WTC11 (cell line): Measurements from ENCODE around the gene DTD1. TPM values are rescaled to one million over a fixed set of nuclear protein-coding genes. Genes with fewer than 3 reads are reported as not detected.

Experiments used
- ATAC-seq: fragments of 200-7000 bp; cut with Tn5 transposase; 2 replicates; pipeline ENCODE4 v1.10.0; 2021; ENCODE audit warnings: mild to moderate bottlenecking, moderate library complexity
- CTCF ChIA-PET: fragments of 300-600 bp; sonication (Branson Sonifier 250); formaldehyde crosslinking; loops from one replicate; lab custom pipeline; 2021; ENCODE audit warnings: antibody characterized with exemption; lab: Charles Lee
- POLR2A ChIA-PET: fragments of 350-600 bp; sonication (Branson Sonifier 250); formaldehyde crosslinking; loops from one replicate; lab custom pipeline; 2021; ENCODE audit warnings: antibody characterized with exemption; lab: Charles Lee
- DNase-seq: peaks from one replicate; pipeline ENCODE4 v3.0.0; 2021; ENCODE audit warnings: low spot score
- H3K27ac Mint-ChIP-seq: 2 replicates; pipeline ENCODE4 v1.8.0; 2021; ENCODE audit warnings: mixed read lengths
- H3K27me3 Mint-ChIP-seq: 2 replicates; pipeline ENCODE4 v1.8.0; 2021; ENCODE audit warnings: low read depth, mild to moderate bottlenecking, moderate library complexity, mixed read lengths
- H3K36me3 Mint-ChIP-seq: 2 replicates; pipeline ENCODE4 v1.8.0; 2021; ENCODE audit warnings: mixed read lengths
- H3K4me1 Mint-ChIP-seq: 2 replicates; pipeline ENCODE4 v1.8.0; 2022; ENCODE audit warnings: mixed read lengths
- H3K4me3 Mint-ChIP-seq: 2 replicates; pipeline ENCODE4 v1.8.0; 2021; ENCODE audit warnings: mild to moderate bottlenecking, moderate library complexity, mixed read lengths
- H3K9me3 Mint-ChIP-seq: 2 replicates; pipeline ENCODE4 v1.8.0; 2021; ENCODE audit warnings: mixed read lengths
- AFF4 ChIP-seq: sonication (generic); formaldehyde crosslinking; IDR thresholded peaks from 2 replicates; pipeline ENCODE4 v1.8.1; 2023; ENCODE audit warnings: mild to moderate bottlenecking, missing genetic modification reagents, borderline replicate concordance
- ATF2 ChIP-seq: sonication (generic); formaldehyde crosslinking; IDR thresholded peaks from 2 replicates; pipeline ENCODE4 v1.8.1; 2022; ENCODE audit warnings: low read depth, missing genetic modification reagents, borderline replicate concordance
- CREB1 ChIP-seq: sonication (generic); formaldehyde crosslinking; IDR thresholded peaks from 2 replicates; pipeline ENCODE4 v1.8.0; 2023; ENCODE audit warnings: mild to moderate bottlenecking, missing genetic modification reagents
- FOXJ3 ChIP-seq: sonication (generic); formaldehyde crosslinking; IDR thresholded peaks from 2 replicates; pipeline ENCODE4 v1.9.0; 2021; ENCODE audit warnings: missing genetic modification reagents, mild to moderate bottlenecking, borderline replicate concordance
- HMGA2 ChIP-seq: fragments of 250-450 bp; sonication (Bioruptor Pico); IDR thresholded peaks from 2 replicates; pipeline ENCODE4 v1.4.0; 2021; ENCODE audit warnings: mild to moderate bottlenecking, moderate library complexity
- KAT7 ChIP-seq: sonication (generic); formaldehyde crosslinking; IDR thresholded peaks from 2 replicates; pipeline ENCODE4 v1.8.1; 2023; ENCODE audit warnings: missing genetic modification reagents, mild to moderate bottlenecking, borderline replicate concordance
- NR1H2 ChIP-seq: sonication (generic); formaldehyde crosslinking; IDR thresholded peaks from 2 replicates; pipeline ENCODE4 v1.9.0; 2021; ENCODE audit warnings: mild to moderate bottlenecking, moderate library complexity, missing genetic modification reagents
- NR3C1 ChIP-seq: sonication (generic); formaldehyde crosslinking; conservative IDR thresholded peaks from 2 replicates; pipeline ENCODE4 v1.8.1; 2023; ENCODE audit warnings: low read depth, mild to moderate bottlenecking, missing genetic modification reagents
- SMAD3 ChIP-seq: sonication (generic); formaldehyde crosslinking; IDR thresholded peaks from 2 replicates; pipeline ENCODE4 v1.8.0; 2022; ENCODE audit warnings: missing genetic modification reagents, mild to moderate bottlenecking, borderline replicate concordance
- SOX15 ChIP-seq: fragments of 250-450 bp; sonication (Bioruptor Pico); IDR thresholded peaks from 2 replicates; pipeline ENCODE4 v1.9.0; 2021; ENCODE audit warnings: mild to moderate bottlenecking
- ZNF219 ChIP-seq: sonication (generic); formaldehyde crosslinking; IDR thresholded peaks from 2 replicates; pipeline ENCODE4 v1.8.0; 2023; ENCODE audit warnings: missing genetic modification reagents, mild to moderate bottlenecking, borderline replicate concordance
- ZNF416 ChIP-seq: fragments of 250-450 bp; sonication (Bioruptor Pico); IDR thresholded peaks from 2 replicates; pipeline ENCODE4 v1.9.0; 2021; ENCODE audit warnings: mild to moderate bottlenecking, inconsistent platforms
- ZNF423 ChIP-seq: fragments of 250-450 bp; sonication (Bioruptor Pico); IDR thresholded peaks from 2 replicates; pipeline ENCODE4 v2.1.2; 2022; ENCODE audit warnings: mild to moderate bottlenecking, moderate library complexity
- ZNF512 ChIP-seq: sonication (generic); formaldehyde crosslinking; IDR thresholded peaks from 2 replicates; pipeline ENCODE4 v1.8.1; 2022; ENCODE audit warnings: missing genetic modification reagents, borderline replicate concordance
- ZNF671 ChIP-seq: fragments of 250-450 bp; sonication (Bioruptor Pico); IDR thresholded peaks from 2 replicates; pipeline ENCODE4 v1.8.0; 2021; ENCODE audit warnings: mild to moderate bottlenecking
- total RNA-seq: library from RNA; stranded (reverse); gene quantifications from 3 replicates; pipeline ENCODE4 v1.2.3, GENCODE V29; 2021
- TF ChIP-seq, protein P1 (sequence below): sonication (generic); formaldehyde crosslinking; IDR thresholded peaks from 2 replicates; pipeline ENCODE4 v1.8.1; 2022; ENCODE audit warnings: mild to moderate bottlenecking, moderate library complexity, missing genetic modification reagents
- TF ChIP-seq, protein P2 (sequence below): sonication (generic); formaldehyde crosslinking; IDR thresholded peaks from 2 replicates; pipeline ENCODE4 v1.8.0; 2023; ENCODE audit warnings: missing genetic modification reagents, mild to moderate bottlenecking, borderline replicate concordance

The DTD1 gene
- total RNA-seq, 1 experiment from 2014 or later = 71.1 TPM

DNA sequence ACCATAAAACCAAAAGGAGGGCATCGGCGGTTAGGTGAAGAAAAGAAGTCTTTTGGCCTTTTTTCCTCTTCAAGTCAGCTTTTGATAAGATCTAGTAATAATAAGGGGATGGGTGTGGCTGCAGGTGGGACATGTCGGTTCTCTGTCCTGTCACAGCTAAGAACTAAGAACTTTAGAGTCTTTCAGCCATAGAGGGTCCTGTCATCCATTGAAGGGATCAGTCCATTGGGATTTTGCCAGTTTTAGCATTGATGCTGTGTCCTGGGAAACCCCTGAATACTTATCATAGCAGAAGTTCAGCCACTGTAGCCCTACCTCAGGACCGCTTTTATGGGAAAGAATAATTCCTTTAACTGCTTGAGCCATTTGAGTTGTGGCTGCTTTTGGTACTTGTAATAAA lies 207.5 kb downstream of the DTD1 start:
- Mint-ChIP-seq H3K27me3 (peaks cover 37% of the 10 kb centered on the region), H3K9me3 (peaks cover 25% of the 10 kb centered on the region), H3K4me1 (peaks cover 3% of the 10 kb centered on the region; the same call in 1 of the 2 replicates), H3K4me3 (peak overlapping the region; percentile 85; the same call in 1 of the 2 replicates), H3K27ac (no peak overlapping the region)
- CTCF ChIA-PET = no interaction called here
- no peak for ATAC-seq
- POLR2A ChIA-PET = no interaction called here
- TF ChIP-seq NR3C1 = no peak
- TF ChIP-seq ZNF423 = no peak
- TF ChIP-seq AFF4 (CRISPR knock-in tag) = no peak
- no peak for TF ChIP-seq NR1H2
- no peak for TF ChIP-seq ZNF219 (CRISPR knock-in tag)
- no peak for TF ChIP-seq FOXJ3 (CRISPR knock-in tag)
- no peak for TF ChIP-seq SOX15 (CRISPR knock-in tag)
- TF ChIP-seq, all 79 proteins: peak for 0
- H3K36me3 Mint-ChIP-seq = no peaks in the 10 kb centered on the region
- no peak for DNase-seq

- CTCF ChIA-PET = no interaction called here
- Mint-ChIP-seq H3K27me3 (peaks cover 27% of the 10 kb centered on the region), H3K9me3 (peaks cover 25% of the 10 kb centered on the region), H3K27ac (no peak overlapping the region), H3K4me3 (no peak overlapping the region), H3K4me1 (peaks cover 3% of the 10 kb centered on the region; the same call in 1 of the 2 replicates), H3K36me3 (no peaks in the 10 kb centered on the region)
- POLR2A ChIA-PET = no interaction called here
- ATAC-seq (no peak), DNase-seq (no peak)
- TF ChIP-seq CREB1 (CRISPR knock-in tag) (no peak), KAT7 (CRISPR knock-in tag) (no peak), ATF2 (CRISPR knock-in tag) (no peak), ZNF671 (no peak), AFF4 (CRISPR knock-in tag) (no peak), ZNF416 (CRISPR knock-in tag) (no peak), ZNF512 (no peak), SMAD3 (CRISPR knock-in tag) (no peak), HMGA2 (CRISPR knock-in tag) (no peak)
- TF ChIP-seq, protein P1, sequence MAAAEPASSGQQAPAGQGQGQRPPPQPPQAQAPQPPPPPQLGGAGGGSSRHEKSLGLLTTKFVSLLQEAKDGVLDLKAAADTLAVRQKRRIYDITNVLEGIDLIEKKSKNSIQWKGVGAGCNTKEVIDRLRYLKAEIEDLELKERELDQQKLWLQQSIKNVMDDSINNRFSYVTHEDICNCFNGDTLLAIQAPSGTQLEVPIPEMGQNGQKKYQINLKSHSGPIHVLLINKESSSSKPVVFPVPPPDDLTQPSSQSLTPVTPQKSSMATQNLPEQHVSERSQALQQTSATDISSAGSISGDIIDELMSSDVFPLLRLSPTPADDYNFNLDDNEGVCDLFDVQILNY (CRISPR knock-in tag) = no peak
- TF ChIP-seq, protein P2, sequence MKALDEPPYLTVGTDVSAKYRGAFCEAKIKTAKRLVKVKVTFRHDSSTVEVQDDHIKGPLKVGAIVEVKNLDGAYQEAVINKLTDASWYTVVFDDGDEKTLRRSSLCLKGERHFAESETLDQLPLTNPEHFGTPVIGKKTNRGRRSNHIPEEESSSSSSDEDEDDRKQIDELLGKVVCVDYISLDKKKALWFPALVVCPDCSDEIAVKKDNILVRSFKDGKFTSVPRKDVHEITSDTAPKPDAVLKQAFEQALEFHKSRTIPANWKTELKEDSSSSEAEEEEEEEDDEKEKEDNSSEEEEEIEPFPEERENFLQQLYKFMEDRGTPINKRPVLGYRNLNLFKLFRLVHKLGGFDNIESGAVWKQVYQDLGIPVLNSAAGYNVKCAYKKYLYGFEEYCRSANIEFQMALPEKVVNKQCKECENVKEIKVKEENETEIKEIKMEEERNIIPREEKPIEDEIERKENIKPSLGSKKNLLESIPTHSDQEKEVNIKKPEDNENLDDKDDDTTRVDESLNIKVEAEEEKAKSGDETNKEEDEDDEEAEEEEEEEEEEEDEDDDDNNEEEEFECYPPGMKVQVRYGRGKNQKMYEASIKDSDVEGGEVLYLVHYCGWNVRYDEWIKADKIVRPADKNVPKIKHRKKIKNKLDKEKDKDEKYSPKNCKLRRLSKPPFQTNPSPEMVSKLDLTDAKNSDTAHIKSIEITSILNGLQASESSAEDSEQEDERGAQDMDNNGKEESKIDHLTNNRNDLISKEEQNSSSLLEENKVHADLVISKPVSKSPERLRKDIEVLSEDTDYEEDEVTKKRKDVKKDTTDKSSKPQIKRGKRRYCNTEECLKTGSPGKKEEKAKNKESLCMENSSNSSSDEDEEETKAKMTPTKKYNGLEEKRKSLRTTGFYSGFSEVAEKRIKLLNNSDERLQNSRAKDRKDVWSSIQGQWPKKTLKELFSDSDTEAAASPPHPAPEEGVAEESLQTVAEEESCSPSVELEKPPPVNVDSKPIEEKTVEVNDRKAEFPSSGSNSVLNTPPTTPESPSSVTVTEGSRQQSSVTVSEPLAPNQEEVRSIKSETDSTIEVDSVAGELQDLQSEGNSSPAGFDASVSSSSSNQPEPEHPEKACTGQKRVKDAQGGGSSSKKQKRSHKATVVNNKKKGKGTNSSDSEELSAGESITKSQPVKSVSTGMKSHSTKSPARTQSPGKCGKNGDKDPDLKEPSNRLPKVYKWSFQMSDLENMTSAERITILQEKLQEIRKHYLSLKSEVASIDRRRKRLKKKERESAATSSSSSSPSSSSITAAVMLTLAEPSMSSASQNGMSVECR (CRISPR knock-in tag) = no peak
Observed at GRCh38 chr20:18796282-18796833, 208.5 kb downstream of the DTD1 start.
